ENCODE measurements around the gene KLF13. TPM values are rescaled to one million over a fixed set of nuclear protein-coding genes. Genes with fewer than 3 reads are reported as not detected.

Gene KLF13
- total and polyA plus RNA-seq, 3 experiments from 2014 or later, result 109 to 147 (median 145) TPM

GRCh38 chr15:31332681-31333071 is 6.0 kb downstream of the KLF13 start:
- Histone ChIP-seq H3K4me1 (ENCODE audit: insufficient read depth, low read length) (peaks cover 86% of the 10 kb centered on the region), H3K27me3 (ENCODE audit: insufficient read depth, low read length, poor library complexity, severe bottlenecking) (no peaks in the 10 kb centered on the region), H3K9me3 (ENCODE audit: low read length) (no peaks in the 10 kb centered on the region), H3K36me3 (ENCODE audit: insufficient read depth, low read length) (no peaks in the 10 kb centered on the region), H3K27ac (ENCODE audit: low read depth, low read length) (no peak overlapping the region), H3K4me3 (ENCODE audit: low read length) (peak overlapping the region; percentile 21)
- Mint-ChIP-seq H3K27ac (peak overlapping the region; percentile 88 to 99 (median 93)), H3K27me3 (no peaks in the 10 kb centered on the region), H3K4me1 (peaks cover 84 to 92% (median 88%) of the 10 kb centered on the region in 3 donors), H3K36me3 (peaks cover 0 to 61% (median 6%) of the 10 kb centered on the region in 3 donors), H3K4me3 (peak overlapping the region; percentile 93 to 99 (median 97)), H3K9me3 (no peaks in the 10 kb centered on the region)
- ChIA-PET CTCF (interaction anchor here (0.7 to 2.4 kb wide), 8 partner anchors 9 to 156 kb away, joined by 3 to 10 read pairs (median 4); no protein-coding TSS in a partner anchor), POLR2A (interaction anchor here (0.7 to 1.3 kb wide), 2 partner anchors 9 to 25 kb away, joined by 3 to 4 read pairs; no protein-coding TSS in a partner anchor)
- no peak for DNase-seq

DNA sequence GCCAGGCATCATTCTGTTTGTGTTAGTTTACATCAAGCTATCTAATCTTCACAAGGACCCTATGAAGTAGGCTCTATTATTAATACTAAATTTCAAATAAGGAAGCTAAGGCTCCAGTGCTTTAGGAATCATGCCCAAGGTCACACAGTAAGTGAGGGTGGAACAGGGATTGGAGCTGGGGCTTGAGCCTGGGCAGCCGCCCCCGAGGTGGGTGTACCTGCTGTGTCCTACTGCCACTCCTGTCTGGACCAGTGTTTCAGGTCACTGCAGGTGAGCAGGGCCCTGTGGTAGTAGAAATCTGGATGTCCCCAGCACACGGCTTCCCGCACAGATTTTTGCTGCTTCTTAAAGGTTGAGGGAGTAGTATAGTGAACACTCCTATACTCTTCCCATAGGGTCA is 6.5 kb downstream of the KLF13 start:
- Histone ChIP-seq H3K27me3 (ENCODE audit: insufficient read depth, low read length, poor library complexity, severe bottlenecking) (no peaks in the 10 kb centered on the region), H3K27ac (ENCODE audit: low read depth, low read length) (no peak overlapping the region), H3K4me1 (ENCODE audit: insufficient read depth, low read length) (peaks cover 91% of the 10 kb centered on the region), H3K36me3 (ENCODE audit: insufficient read depth, low read length) (no peaks in the 10 kb centered on the region), H3K4me3 (ENCODE audit: low read length) (no peak overlapping the region), H3K9me3 (ENCODE audit: low read length) (no peaks in the 10 kb centered on the region)
- H3K4me1 Mint-ChIP-seq, result peaks cover 88 to 96% (median 92%) of the 10 kb centered on the region in 3 donors
- ChIA-PET CTCF (interaction anchor here (1.2 to 2.4 kb wide), 7 partner anchors 9 to 155 kb away, joined by 3 to 10 read pairs (median 4); no protein-coding TSS in a partner anchor), POLR2A (interaction anchor here (1.3 kb wide), 1 partner anchor 25 kb away, joined by 3 read pairs; no protein-coding TSS in a partner anchor)
- H3K4me3 Mint-ChIP-seq, result peak overlapping the region in 6 of 7 donors; percentile 63 to 98 (median 96)
- peak overlapping the region in 7 of 8 donors; percentile 35 to 99 (median 90) for H3K27ac Mint-ChIP-seq
- H3K27me3 Mint-ChIP-seq, result no peaks in the 10 kb centered on the region
- H3K9me3 Mint-ChIP-seq, result no peaks in the 10 kb centered on the region
- no peak for DNase-seq
- H3K36me3 Mint-ChIP-seq, result peaks cover 0 to 64% (median 6%) of the 10 kb centered on the region in 3 donors

DNA sequence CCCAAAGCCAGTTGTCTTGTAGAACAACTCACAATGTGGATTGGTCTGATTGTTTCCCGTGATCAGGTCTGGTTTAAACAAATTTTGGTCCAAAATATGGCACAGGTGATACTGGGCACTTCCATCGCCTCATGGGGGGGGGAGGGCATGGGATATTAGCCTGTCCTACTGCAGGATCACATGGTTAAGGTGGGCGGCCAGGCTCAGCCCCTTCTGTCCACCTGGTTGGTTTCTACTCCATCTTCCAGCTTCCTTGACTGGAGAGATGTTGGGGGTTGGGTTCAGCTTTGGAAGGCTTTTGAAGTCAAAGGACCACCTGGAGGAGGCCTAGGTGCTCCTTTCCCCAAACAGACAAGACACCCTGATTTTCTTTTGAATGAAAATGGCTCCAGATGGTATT is 7.2 kb downstream of the KLF13 start:
- H3K9me3 Mint-ChIP-seq, result no peaks in the 10 kb centered on the region
- ChIA-PET CTCF (interaction anchor here (1.2 to 2.4 kb wide), 4 partner anchors 20 to 101 kb away, joined by 3 to 10 read pairs (median 3); no protein-coding TSS in a partner anchor), POLR2A (interaction anchor here (1.3 to 2.4 kb wide), 2 partner anchors 13 to 24 kb away, joined by 3 to 11 read pairs; no protein-coding TSS in a partner anchor)
- Histone ChIP-seq H3K36me3 (ENCODE audit: insufficient read depth, low read length) (no peaks in the 10 kb centered on the region), H3K4me1 (ENCODE audit: insufficient read depth, low read length) (peaks cover 98% of the 10 kb centered on the region), H3K27me3 (ENCODE audit: insufficient read depth, low read length, poor library complexity, severe bottlenecking) (no peaks in the 10 kb centered on the region), H3K9me3 (ENCODE audit: low read length) (no peaks in the 10 kb centered on the region), H3K27ac (ENCODE audit: low read depth, low read length) (no peak overlapping the region), H3K4me3 (ENCODE audit: low read length) (no peak overlapping the region)
- H3K36me3 Mint-ChIP-seq, result peaks cover 0 to 61% (median 4%) of the 10 kb centered on the region in 3 donors
- no peak for DNase-seq
- H3K27me3 Mint-ChIP-seq, result no peaks in the 10 kb centered on the region
- peaks cover 92 to 99% (median 96%) of the 10 kb centered on the region in 3 donors for H3K4me1 Mint-ChIP-seq
- peak overlapping the region in 6 of 8 donors; percentile 29 to 90 (median 56) for H3K27ac Mint-ChIP-seq
- peak overlapping the region in 4 of 7 donors; percentile 23 to 98 (median 70) for H3K4me3 Mint-ChIP-seq

GRCh38 chr15:31335989-31336592 is 9.5 kb downstream of the KLF13 start:
- H3K4me1 ChIP-seq (ENCODE audit: insufficient read depth, low read length), result peaks cover 98% of the 10 kb centered on the region
- H3K4me1 Mint-ChIP-seq, result peaks cover 96 to 100% (median 97%) of the 10 kb centered on the region in 3 donors
- H3K27me3 ChIP-seq (ENCODE audit: insufficient read depth, low read length, poor library complexity, severe bottlenecking), result no peaks in the 10 kb centered on the region
- H3K9me3 ChIP-seq (ENCODE audit: low read length), result no peaks in the 10 kb centered on the region
- peak overlapping the region; percentile 68 to 92 (median 74) for H3K27ac Mint-ChIP-seq
- POLR2A ChIA-PET, result interaction anchor here (2.4 kb wide), 1 partner anchor 11 kb away, joined by 11 read pairs; no protein-coding TSS in a partner anchor
- no peak for DNase-seq
- H3K4me3 Mint-ChIP-seq, result peak overlapping the region; percentile 6 to 78 (median 68)
- no peaks in the 10 kb centered on the region for H3K9me3 Mint-ChIP-seq
- CTCF ChIA-PET, result interaction anchor here (0.7 to 1.6 kb wide), 6 partner anchors 18 to 122 kb away, joined by 3 to 4 read pairs (median 3); no protein-coding TSS in a partner anchor
- H3K36me3 Mint-ChIP-seq, result peaks cover 0 to 58% (median 2%) of the 10 kb centered on the region in 3 donors
- no peak overlapping the region for H3K27ac ChIP-seq (ENCODE audit: low read depth, low read length)
- no peaks in the 10 kb centered on the region for H3K27me3 Mint-ChIP-seq
- H3K36me3 ChIP-seq (ENCODE audit: insufficient read depth, low read length), result peaks cover 6% of the 10 kb centered on the region
- H3K4me3 ChIP-seq (ENCODE audit: low read length), result no peak overlapping the region

DNA sequence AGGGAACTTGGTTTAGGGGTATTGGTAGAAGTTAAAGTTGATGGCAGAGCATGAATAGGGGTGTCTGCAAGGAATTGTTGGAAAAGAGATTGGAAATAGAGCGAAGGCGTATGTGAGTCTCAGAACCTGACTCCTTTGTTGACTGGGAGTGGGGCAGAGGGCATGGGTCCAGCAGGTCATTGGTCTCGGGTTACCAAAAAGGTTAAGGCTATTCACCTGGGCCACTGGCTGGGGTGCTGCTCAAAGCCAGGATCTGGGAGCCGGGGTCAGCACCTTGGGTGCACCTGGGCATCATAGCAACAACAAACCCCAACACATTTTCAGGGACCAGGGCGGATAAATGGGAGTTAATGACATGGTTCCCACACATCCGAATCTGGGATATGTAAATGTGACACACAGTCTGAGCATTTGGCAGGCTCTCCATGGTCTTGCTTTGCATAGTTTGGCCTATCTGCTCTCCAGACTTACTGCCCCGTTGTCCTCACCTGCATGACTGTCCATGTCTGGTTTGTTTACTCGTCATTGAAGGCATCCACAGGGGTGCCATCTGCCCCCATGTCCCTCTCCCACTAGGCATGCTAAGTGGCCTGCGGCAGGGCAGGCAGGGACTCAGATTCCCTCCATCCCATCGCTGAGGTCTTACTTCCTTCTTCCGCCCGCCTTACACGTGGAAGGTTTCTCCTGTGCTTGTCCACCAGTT is 10.1 kb downstream of the KLF13 start:
- H3K27me3 Mint-ChIP-seq, result no peaks in the 10 kb centered on the region
- Histone ChIP-seq H3K36me3 (ENCODE audit: insufficient read depth, low read length) (peaks cover 6% of the 10 kb centered on the region), H3K27ac (ENCODE audit: low read depth, low read length) (no peak overlapping the region), H3K4me1 (ENCODE audit: insufficient read depth, low read length) (peaks cover 98% of the 10 kb centered on the region), H3K9me3 (ENCODE audit: low read length) (no peaks in the 10 kb centered on the region), H3K27me3 (ENCODE audit: insufficient read depth, low read length, poor library complexity, severe bottlenecking) (no peaks in the 10 kb centered on the region), H3K4me3 (ENCODE audit: low read length) (no peak overlapping the region)
- H3K9me3 Mint-ChIP-seq, result no peaks in the 10 kb centered on the region
- peak overlapping the region; percentile 6 to 78 (median 69) for H3K4me3 Mint-ChIP-seq
- peak overlapping the region in 7 of 8 donors; percentile 58 to 92 (median 88) for H3K27ac Mint-ChIP-seq
- POLR2A ChIA-PET, result no interaction called here
- H3K4me1 Mint-ChIP-seq, result peaks cover 96 to 100% (median 97%) of the 10 kb centered on the region in 3 donors
- peaks cover 0 to 53% (median 3%) of the 10 kb centered on the region in 3 donors for H3K36me3 Mint-ChIP-seq
- CTCF ChIA-PET, result interaction anchor here (0.7 to 1.3 kb wide), 3 partner anchors 19 to 122 kb away, joined by 3 read pairs; no protein-coding TSS in a partner anchor
- no peak for DNase-seq

DNA sequence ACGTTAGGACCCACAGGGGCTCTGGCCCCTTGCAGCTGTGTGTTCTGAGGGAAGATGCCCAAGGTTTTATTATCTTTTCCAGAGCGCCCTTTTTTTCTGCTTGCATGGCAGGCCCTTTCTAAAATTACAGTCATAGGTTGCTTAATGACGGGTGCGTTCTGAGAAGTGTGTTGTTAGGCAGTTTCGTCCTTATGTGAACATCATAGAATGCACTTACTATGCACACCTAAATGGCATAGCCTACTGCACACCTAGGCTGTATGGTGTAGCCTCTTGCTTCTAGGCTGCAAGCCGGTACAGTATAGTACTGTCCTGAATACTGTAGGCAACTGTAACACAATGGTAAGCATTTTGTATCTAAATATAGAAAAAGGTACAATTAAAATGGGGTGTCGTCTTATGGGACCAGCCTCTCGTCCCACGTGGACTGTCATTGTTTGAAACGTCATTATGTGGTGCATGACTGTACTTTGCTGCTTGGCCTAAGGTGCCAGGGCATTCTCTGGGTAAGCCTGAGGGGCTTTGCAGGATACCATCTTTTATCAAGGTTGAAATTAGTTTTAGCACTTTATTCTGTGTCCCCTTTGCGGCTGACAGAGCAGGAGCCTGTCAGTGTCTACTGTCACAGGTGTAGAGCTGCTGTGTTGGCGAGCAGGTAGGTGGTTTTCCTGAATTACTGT is 10.9 kb downstream of the KLF13 start:
- POLR2A ChIA-PET, result interaction anchor here (0.5 to 1.3 kb wide), 2 partner anchors 24 to 29 kb away, joined by 3 to 4 read pairs; no protein-coding TSS in a partner anchor

DNA sequence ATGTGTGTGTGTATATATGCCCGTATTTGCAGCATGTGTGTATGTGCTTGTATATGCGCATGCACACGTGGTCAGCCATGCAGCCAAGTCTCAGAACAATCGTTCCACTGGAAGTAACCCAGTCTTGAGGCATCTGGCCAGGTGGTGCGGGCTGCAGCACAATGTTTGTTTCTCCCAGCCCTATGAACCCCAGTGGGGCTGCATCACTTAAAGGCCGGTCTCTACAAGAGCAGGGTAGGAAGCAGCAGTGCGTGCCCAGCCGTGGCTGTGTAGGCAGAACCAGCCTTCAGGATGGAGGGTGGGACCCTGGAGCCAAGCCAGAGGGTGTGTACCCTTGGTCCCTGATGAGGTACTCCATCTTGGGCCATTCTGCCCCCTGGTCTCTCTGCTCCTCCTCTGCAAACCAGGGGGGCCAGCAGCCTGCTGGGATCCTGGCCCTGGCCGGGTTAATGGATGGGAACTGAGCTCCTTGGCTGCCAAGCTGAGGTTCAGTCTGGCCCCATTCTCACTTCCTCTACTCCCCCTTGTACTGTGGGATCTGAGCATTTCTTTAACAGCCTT is 11.8 kb downstream of the KLF13 start:
- H3K4me1 ChIP-seq (ENCODE audit: insufficient read depth, low read length), result peaks cover 98% of the 10 kb centered on the region
- Mint-ChIP-seq H3K4me1 (peaks cover 96 to 100% (median 97%) of the 10 kb centered on the region in 3 donors), H3K27me3 (no peaks in the 10 kb centered on the region), H3K9me3 (no peaks in the 10 kb centered on the region), H3K4me3 (peak overlapping the region; percentile 63 to 82 (median 71)), H3K27ac (peak overlapping the region; percentile 85 to 96 (median 90)), H3K36me3 (peaks cover 0 to 57% (median 3%) of the 10 kb centered on the region in 3 donors)
- H3K4me3 ChIP-seq (ENCODE audit: low read length), result peak overlapping the region; percentile 36
- H3K36me3 ChIP-seq (ENCODE audit: insufficient read depth, low read length), result peaks cover 6% of the 10 kb centered on the region
- DNase-seq, result no peak
- no peaks in the 10 kb centered on the region for H3K27me3 ChIP-seq (ENCODE audit: insufficient read depth, low read length, poor library complexity, severe bottlenecking)
- ChIA-PET POLR2A (interaction anchor here (0.5 to 1.3 kb wide), 5 partner anchors 9 to 34 kb away, joined by 3 to 4 read pairs (median 3); no protein-coding TSS in a partner anchor), CTCF (interaction anchor here (1.1 to 1.9 kb wide), 3 partner anchors 8 to 151 kb away, joined by 4 to 7 read pairs (median 4); no protein-coding TSS in a partner anchor)
- no peaks in the 10 kb centered on the region for H3K9me3 ChIP-seq (ENCODE audit: low read length)
- H3K27ac ChIP-seq (ENCODE audit: low read depth, low read length), result no peak overlapping the region

More for the DNA sequence above, 10.9 kb downstream of the KLF13 start:
- peaks cover 6% of the 10 kb centered on the region for H3K36me3 ChIP-seq (ENCODE audit: insufficient read depth, low read length)
- CTCF ChIA-PET, result interaction anchor here (1.1 to 1.9 kb wide), 2 partner anchors 9 to 28 kb away, joined by 4 to 7 read pairs; no protein-coding TSS in a partner anchor
- peaks cover 96 to 100% (median 97%) of the 10 kb centered on the region in 3 donors for H3K4me1 Mint-ChIP-seq
- no peaks in the 10 kb centered on the region for H3K9me3 ChIP-seq (ENCODE audit: low read length)
- H3K4me3 ChIP-seq (ENCODE audit: low read length), result no peak overlapping the region
- no peak overlapping the region for H3K27ac ChIP-seq (ENCODE audit: low read depth, low read length)
- peak overlapping the region; percentile 24 to 96 (median 89) for H3K27ac Mint-ChIP-seq
- peak overlapping the region; percentile 61 to 78 (median 71) for H3K4me3 Mint-ChIP-seq
- peaks cover 0 to 52% (median 3%) of the 10 kb centered on the region in 3 donors for H3K36me3 Mint-ChIP-seq
- H3K4me1 ChIP-seq (ENCODE audit: insufficient read depth, low read length), result peaks cover 98% of the 10 kb centered on the region
- no peaks in the 10 kb centered on the region for H3K9me3 Mint-ChIP-seq
- DNase-seq, result no peak
- H3K27me3 ChIP-seq (ENCODE audit: insufficient read depth, low read length, poor library complexity, severe bottlenecking), result no peaks in the 10 kb centered on the region
- H3K27me3 Mint-ChIP-seq, result no peaks in the 10 kb centered on the region
